ENCODE measurements around the gene KMT5B.

DNA sequence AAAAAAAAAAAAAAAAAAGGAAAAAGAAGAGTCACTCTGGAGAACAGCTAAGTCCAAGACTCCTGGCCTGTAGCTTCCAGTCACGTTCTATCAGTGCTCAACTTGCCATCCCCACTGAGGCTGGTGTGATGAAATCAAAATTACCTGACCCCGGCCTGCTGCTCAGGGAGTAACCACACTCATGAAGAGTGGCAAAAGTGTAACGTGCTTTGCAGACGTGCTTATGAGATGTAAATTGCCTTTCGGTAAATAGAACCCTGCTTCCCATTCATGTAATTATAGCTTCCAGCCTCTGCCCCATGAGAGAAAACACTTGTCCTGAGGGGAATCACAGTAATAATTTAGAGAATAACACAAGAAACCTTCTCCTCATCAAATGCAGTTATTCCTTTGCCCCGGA lies 63.7 kb downstream of the KMT5B start:
- TF ChIP-seq, protein P1, sequence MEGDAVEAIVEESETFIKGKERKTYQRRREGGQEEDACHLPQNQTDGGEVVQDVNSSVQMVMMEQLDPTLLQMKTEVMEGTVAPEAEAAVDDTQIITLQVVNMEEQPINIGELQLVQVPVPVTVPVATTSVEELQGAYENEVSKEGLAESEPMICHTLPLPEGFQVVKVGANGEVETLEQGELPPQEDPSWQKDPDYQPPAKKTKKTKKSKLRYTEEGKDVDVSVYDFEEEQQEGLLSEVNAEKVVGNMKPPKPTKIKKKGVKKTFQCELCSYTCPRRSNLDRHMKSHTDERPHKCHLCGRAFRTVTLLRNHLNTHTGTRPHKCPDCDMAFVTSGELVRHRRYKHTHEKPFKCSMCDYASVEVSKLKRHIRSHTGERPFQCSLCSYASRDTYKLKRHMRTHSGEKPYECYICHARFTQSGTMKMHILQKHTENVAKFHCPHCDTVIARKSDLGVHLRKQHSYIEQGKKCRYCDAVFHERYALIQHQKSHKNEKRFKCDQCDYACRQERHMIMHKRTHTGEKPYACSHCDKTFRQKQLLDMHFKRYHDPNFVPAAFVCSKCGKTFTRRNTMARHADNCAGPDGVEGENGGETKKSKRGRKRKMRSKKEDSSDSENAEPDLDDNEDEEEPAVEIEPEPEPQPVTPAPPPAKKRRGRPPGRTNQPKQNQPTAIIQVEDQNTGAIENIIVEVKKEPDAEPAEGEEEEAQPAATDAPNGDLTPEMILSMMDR (IDR thresholded peaks at IDR 0.05) = no peak
- TF ChIP-seq POLR2A (IDR thresholded peaks at IDR 0.05) = no peak
- peak in 1 of 3 donors; percentile 27 for TF ChIP-seq POLR2AphosphoS5 (IDR thresholded peaks at IDR 0.05)
